CD14-positive monocyte (primary cell): ENCODE measurements around the gene ATXN1. TPM values are rescaled to one million over a fixed set of nuclear protein-coding genes. Genes with fewer than 3 reads are reported as not detected.

Source experiments
- DNase-seq, 3 donors: peaks; one replicate each; pipeline ENCODE4 v3.0.0-alpha.2; 2011 to 2022
- H2AFZ ChIP-seq: 2 replicates; pipeline ENCODE4 v1.6.0; 2012; ENCODE audit warnings: mild to moderate bottlenecking, low read depth, low read length, inconsistent platforms; ENCODE audit not compliant: insufficient read depth, poor library complexity, severe bottlenecking
- H3K27ac ChIP-seq, 2 donors: 1 replicate in 1 of 2; 2 replicates in 1 of 2; pipeline ENCODE4 v1.5.1; 2012 to 2013; ENCODE audit warnings: low read length in 2 of 2, control low read depth in 1 of 2, inconsistent platforms in 1 of 2, low read depth in 1 of 2, mild to moderate bottlenecking in 1 of 2
- H3K27me3 ChIP-seq, 2 donors: one replicate each; pipeline versions ENCODE4 v1.6.0 to v1.6.1; 2011 to 2013; ENCODE audit warnings: low read length in 2 of 2; ENCODE audit not compliant: control insufficient read depth in 2 of 2, insufficient read depth in 2 of 2
- H3K36me3 ChIP-seq, 2 donors: replicated peaks in 1 of 2; 1 replicate in 1 of 2; 2 replicates in 1 of 2; pipeline versions ENCODE4 v1.5.1 to v1.6.1; 2012 to 2013; ENCODE audit warnings: low read length in 2 of 2, control low read depth in 1 of 2, inconsistent platforms in 1 of 2, mild to moderate bottlenecking in 1 of 2; ENCODE audit not compliant: insufficient read depth in 2 of 2, control insufficient read depth in 1 of 2
- H3K4me1 ChIP-seq, 2 donors: 1 replicate in 1 of 2; 2 replicates in 1 of 2; pipeline versions ENCODE4 v1.5.1 to v1.6.1; 2012 to 2013; ENCODE audit warnings: low read length in 2 of 2, control low read depth in 1 of 2, inconsistent platforms in 1 of 2, mild to moderate bottlenecking in 1 of 2, moderate library complexity in 1 of 2; ENCODE audit not compliant: insufficient read depth in 2 of 2, control insufficient read depth in 1 of 2
- H3K4me2 ChIP-seq: replicated peaks from 2 replicates; pipeline ENCODE3; 2012; ENCODE audit warnings: low read length, moderate library complexity, mild to moderate bottlenecking; ENCODE audit not compliant: poor library complexity, severe bottlenecking; ENCODE audit errors: extremely low read depth
- H3K4me3 ChIP-seq, 3 experiments: fragments of 200-600 bp in 1 of 3; sonication (generic) in 1 of 3; replicated peaks in 1 of 3; 1 replicate in 2 of 3; 2 replicates in 1 of 3; pipeline ENCODE4 v1.5.1; 2011 to 2013; ENCODE audit warnings: low read length in 3 of 3, mild to moderate bottlenecking in 3 of 3, control low read depth in 2 of 3, low read depth in 2 of 3, inconsistent platforms in 1 of 3, moderate library complexity in 1 of 3
- H3K79me2 ChIP-seq: 2 replicates; pipeline ENCODE4 v1.6.0; 2012; ENCODE audit warnings: mild to moderate bottlenecking, control low read depth, inconsistent platforms, low read length, moderate library complexity; ENCODE audit not compliant: insufficient read depth
- H3K9ac ChIP-seq: 2 replicates; pipeline ENCODE4 v1.6.0; 2017; ENCODE audit warnings: low read length, mild to moderate bottlenecking; ENCODE audit not compliant: insufficient read depth, poor library complexity, severe bottlenecking
- H3K9me3 ChIP-seq, 2 donors: replicated peaks in 1 of 2; 1 replicate in 1 of 2; 2 replicates in 1 of 2; pipeline versions ENCODE4 v1.5.1 to v1.6.1; 2012 to 2013; ENCODE audit warnings: low read length in 2 of 2, control low read depth in 1 of 2; ENCODE audit not compliant: control insufficient read depth in 1 of 2, insufficient read depth in 1 of 2
- H4K20me1 ChIP-seq: 2 replicates; pipeline ENCODE4 v1.6.0; 2012; ENCODE audit warnings: mild to moderate bottlenecking, low read length, control low read depth, moderate library complexity; ENCODE audit not compliant: insufficient read depth
- H3K27ac Mint-ChIP-seq, 7 donors: one replicate each; pipeline ENCODE4 v1.8.0; 2020; ENCODE audit warnings: mild to moderate bottlenecking in 7 of 7, mixed read lengths in 7 of 7, moderate library complexity in 6 of 7, inconsistent platforms in 2 of 7
- H3K27me3 Mint-ChIP-seq, 3 donors: one replicate each; pipeline ENCODE4 v1.8.0; 2021 to 2022; ENCODE audit warnings: low read depth in 3 of 3, mild to moderate bottlenecking in 3 of 3, mixed read lengths in 3 of 3, moderate library complexity in 3 of 3, inconsistent platforms in 1 of 3
- H3K36me3 Mint-ChIP-seq, 2 donors: one replicate each; pipeline ENCODE4 v1.8.0; 2020; ENCODE audit warnings: mixed read lengths in 2 of 2, inconsistent platforms in 1 of 2, mild to moderate bottlenecking in 1 of 2
- H3K4me1 Mint-ChIP-seq: one replicate; pipeline ENCODE4 v1.8.0; 2020; ENCODE audit warnings: mild to moderate bottlenecking, mixed read lengths
- H3K4me3 Mint-ChIP-seq, 2 donors: one replicate each; pipeline ENCODE4 v1.8.0; 2020; ENCODE audit warnings: mild to moderate bottlenecking in 2 of 2, mixed read lengths in 2 of 2, moderate library complexity in 1 of 2
- H3K9me3 Mint-ChIP-seq, 7 donors: one replicate each; pipeline ENCODE4 v1.8.0; 2020 to 2022; ENCODE audit warnings: mixed read lengths in 7 of 7, mild to moderate bottlenecking in 6 of 7, moderate library complexity in 6 of 7, inconsistent platforms in 2 of 7
- WGBS: methylation state at CpG from one replicate; pipeline ENCODE4 v1.1.5; 2013; ENCODE audit warnings: missing lambda C conversion rate; ENCODE audit not compliant: insufficient coverage; 5-methylcytosine and 5-hydroxymethylcytosine counted together
- intact Hi-C, 2 donors: fragments of 100-400 bp; cut with micrococcal nuclease; formaldehyde crosslinking; loops; one replicate each; pipeline versions ENCODE4 v1.15.0 to v1.15.1; 2023
- polyA plus RNA-seq, 3 donors: library from polyadenylated mRNA; depleted of rRNA in 1 of 3; unstranded in 2 of 3; stranded (reverse) in 1 of 3; fragments of 300-500 nt in 2 of 3; fragments of >200 nt in 1 of 3; fragmentation: Illumina TruSeq in 2 of 3; gene quantifications; 1 replicate in 2 of 3; 2 replicates in 1 of 3; pipeline ENCODE4 v1.2.3, GENCODE V29; 2012 to 2021
- TF ChIP-seq, protein P1 (sequence below): fragments of 200-600 bp; IDR thresholded peaks from one replicate; pipeline ENCODE4 v1.8.0; 2022; ENCODE audit warnings: antibody characterized with exemption, mild to moderate bottlenecking

The ATXN1 gene
- polyA plus RNA-seq, 3 donors = 8.8 to 19.1 (median 10.9) TPM

DNA sequence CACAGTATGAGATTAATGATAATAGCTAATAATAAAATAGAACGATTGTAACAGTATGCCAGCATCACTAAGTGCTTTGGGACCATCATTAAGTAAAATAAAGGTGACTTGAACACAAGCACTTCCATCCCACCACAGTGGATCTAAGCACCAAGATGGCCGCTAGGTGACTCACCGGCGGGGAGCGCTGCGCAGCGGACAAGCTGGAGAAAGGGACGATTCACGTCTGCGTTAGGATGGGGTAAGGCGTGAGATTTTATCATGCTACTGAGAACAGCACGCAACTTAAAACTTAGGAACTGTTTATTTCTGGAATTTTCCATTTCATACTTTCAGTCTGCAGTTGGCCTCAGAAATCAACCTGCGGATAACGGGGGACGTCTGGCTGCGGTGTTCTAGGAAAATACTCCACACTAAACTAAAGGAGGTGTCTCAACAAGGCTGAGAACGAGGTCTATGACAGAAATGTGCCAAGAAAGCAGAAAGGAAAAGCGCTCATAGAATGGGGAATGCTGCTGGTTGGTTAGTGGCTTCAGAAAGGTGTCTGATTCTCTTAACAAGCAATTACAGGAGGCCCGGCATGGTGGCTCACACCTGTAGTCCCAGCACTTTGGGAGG, 408.3 kb downstream of the ATXN1 start:
- H3K27ac Mint-ChIP-seq = peak overlapping the region in 1 of 7 donors; percentile 17
- 100% methylated on average over 2 of the region's 19 CpGs for WGBS

DNA sequence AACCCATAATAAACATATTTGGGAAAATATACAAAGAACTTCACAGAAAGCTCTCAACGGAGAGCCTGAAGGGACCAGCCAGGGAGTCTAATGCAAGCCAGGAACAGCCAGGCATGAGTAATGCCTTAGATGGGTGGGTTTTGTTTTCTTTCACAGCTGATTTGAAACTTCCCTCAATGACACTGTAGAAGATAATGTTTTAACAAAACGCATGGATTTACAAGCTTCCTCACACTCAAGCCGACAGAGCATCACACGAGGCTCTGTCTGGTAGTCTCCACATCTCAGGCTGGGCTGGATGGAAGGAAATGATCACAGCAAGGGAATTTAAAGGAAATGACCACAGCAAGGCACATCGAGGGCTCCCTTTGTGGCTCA, 409.0 kb downstream of the ATXN1 start:
- Histone ChIP-seq H3K4me2 (no peak overlapping the region), H4K20me1 (peaks cover 7% of the 10 kb centered on the region), H3K4me1 (no peaks in the 10 kb centered on the region), H3K27me3 (no peaks in the 10 kb centered on the region), H2AFZ (no peak overlapping the region), H3K27ac (no peak overlapping the region), H3K36me3 (peaks cover 0 to 2% of the 10 kb centered on the region in 2 donors), H3K9ac (no peak overlapping the region), H3K79me2 (no peaks in the 10 kb centered on the region), H3K4me3 (no peak overlapping the region), H3K9me3 (no peaks in the 10 kb centered on the region)
- intact Hi-C loops = no loop called here
- Mint-ChIP-seq H3K27me3 (no peaks in the 10 kb centered on the region), H3K27ac (peak overlapping the region in 1 of 7 donors; percentile 61), H3K4me3 (no peak overlapping the region), H3K9me3 (peaks cover 0 to 3% (median 0%) of the 10 kb centered on the region in 7 donors), H3K36me3 (peaks cover 4 to 19% of the 10 kb centered on the region in 2 donors), H3K4me1 (no peaks in the 10 kb centered on the region)
- no peak for DNase-seq
- TF ChIP-seq, protein P1, sequence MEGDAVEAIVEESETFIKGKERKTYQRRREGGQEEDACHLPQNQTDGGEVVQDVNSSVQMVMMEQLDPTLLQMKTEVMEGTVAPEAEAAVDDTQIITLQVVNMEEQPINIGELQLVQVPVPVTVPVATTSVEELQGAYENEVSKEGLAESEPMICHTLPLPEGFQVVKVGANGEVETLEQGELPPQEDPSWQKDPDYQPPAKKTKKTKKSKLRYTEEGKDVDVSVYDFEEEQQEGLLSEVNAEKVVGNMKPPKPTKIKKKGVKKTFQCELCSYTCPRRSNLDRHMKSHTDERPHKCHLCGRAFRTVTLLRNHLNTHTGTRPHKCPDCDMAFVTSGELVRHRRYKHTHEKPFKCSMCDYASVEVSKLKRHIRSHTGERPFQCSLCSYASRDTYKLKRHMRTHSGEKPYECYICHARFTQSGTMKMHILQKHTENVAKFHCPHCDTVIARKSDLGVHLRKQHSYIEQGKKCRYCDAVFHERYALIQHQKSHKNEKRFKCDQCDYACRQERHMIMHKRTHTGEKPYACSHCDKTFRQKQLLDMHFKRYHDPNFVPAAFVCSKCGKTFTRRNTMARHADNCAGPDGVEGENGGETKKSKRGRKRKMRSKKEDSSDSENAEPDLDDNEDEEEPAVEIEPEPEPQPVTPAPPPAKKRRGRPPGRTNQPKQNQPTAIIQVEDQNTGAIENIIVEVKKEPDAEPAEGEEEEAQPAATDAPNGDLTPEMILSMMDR = no peak
- 78% methylated on average over 1 of the region's 5 CpGs for WGBS

More for the DNA sequence above, 408.3 kb downstream of the ATXN1 start:
- no peak overlapping the region for H3K4me3 ChIP-seq
- H3K4me1 ChIP-seq = no peaks in the 10 kb centered on the region
- H3K27me3 Mint-ChIP-seq = no peaks in the 10 kb centered on the region
- no peak overlapping the region for H3K4me2 ChIP-seq
- H3K9me3 ChIP-seq = no peaks in the 10 kb centered on the region
- peaks cover 7% of the 10 kb centered on the region for H4K20me1 ChIP-seq
- intact Hi-C loops = no loop called here
- peaks cover 0 to under 1% (median 0%) of the 10 kb centered on the region in 7 donors for H3K9me3 Mint-ChIP-seq
- H3K27ac ChIP-seq = no peak overlapping the region
- no peaks in the 10 kb centered on the region for H3K4me1 Mint-ChIP-seq
- H3K9ac ChIP-seq = no peak overlapping the region
- no peaks in the 10 kb centered on the region for H3K79me2 ChIP-seq
- no peaks in the 10 kb centered on the region for H3K27me3 ChIP-seq
- H3K36me3 Mint-ChIP-seq = peaks cover 4 to 16% of the 10 kb centered on the region in 2 donors
- H3K4me3 Mint-ChIP-seq = no peak overlapping the region
- peaks cover 0 to 1% of the 10 kb centered on the region in 2 donors for H3K36me3 ChIP-seq
- DNase-seq = no peak
- no peak overlapping the region for H2AFZ ChIP-seq
- TF ChIP-seq, protein P1 = no peak
